PC-9 (cell line): ENCODE results near the gene SMIM30. TPM values are rescaled to one million over a fixed set of nuclear protein-coding genes. Genes with fewer than 3 reads are reported as not detected.
A peak's percentile ranks its signal among the peaks of the same experiment; 100 is the strongest.
"Not testable (repeated sequence)": the region's sequence is repeated elsewhere in the genome, so short reads cannot be mapped to it uniquely, and the experiment has no call there.

ENCODE experiments used
- BruUV-seq: library from RNA; stranded (reverse); fragments of 400-500 nt; replicated peaks from 2 replicates; lab custom pipeline; 2021; lab: Mats Ljungman, UMichigan
- CTCF ChIA-PET: fragments of 300-600 bp; sonication (Branson Sonifier 250); formaldehyde crosslinking; loops from one replicate; lab custom pipeline; 2022; ENCODE audit warnings: antibody characterized with exemption; lab: Charles Lee
- POLR2A ChIA-PET: fragments of 300-600 bp; sonication (Branson Sonifier 250); formaldehyde crosslinking; loops from one replicate; lab custom pipeline; 2022; ENCODE audit warnings: antibody characterized with exemption; ENCODE audit not compliant: unreplicated experiment; lab: Charles Lee
- DNase-seq, 2 experiments: peaks; one replicate each; pipeline versions ENCODE4 v3.0.0 to v3.0.0-alpha.2; 2015 to 2022; ENCODE audit warnings: mixed read lengths in 1 of 2
- H2AFZ ChIP-seq: fragments of 200-600 bp; sonication (generic); 2 replicates; pipeline ENCODE4 v1.8.1; 2017; ENCODE audit warnings: antibody characterized with exemption
- H3F3A ChIP-seq: fragments of 200-600 bp; sonication (generic); 2 replicates; pipeline ENCODE4 v1.8.1; 2017; ENCODE audit warnings: antibody characterized with exemption, mild to moderate bottlenecking, low read depth; ENCODE audit not compliant: insufficient read depth
- H3K27ac ChIP-seq: fragments of 200-600 bp; sonication (generic); 2 replicates; pipeline ENCODE4 v1.6.1; 2016; ENCODE audit warnings: mixed run types
- H3K27me3 ChIP-seq: fragments of 200-600 bp; sonication (generic); 2 replicates; pipeline ENCODE4 v1.6.1; 2016; ENCODE audit warnings: low read depth, mixed run types; ENCODE audit not compliant: insufficient read depth
- H3K36me3 ChIP-seq: fragments of 200-600 bp; sonication (generic); 2 replicates; pipeline ENCODE4 v1.6.1; 2016; ENCODE audit warnings: low read depth, mixed run types
- H3K4me1 ChIP-seq: fragments of 200-600 bp; sonication (generic); replicated peaks from 2 replicates; pipeline ENCODE4 v1.6.1; 2016; ENCODE audit warnings: mixed run types; ENCODE audit not compliant: insufficient read depth
- H3K4me2 ChIP-seq: fragments of 200-600 bp; sonication (generic); 2 replicates; pipeline ENCODE4 v1.6.1; 2017; ENCODE audit warnings: mixed run types
- H3K4me3 ChIP-seq: fragments of 200-600 bp; sonication (generic); 2 replicates; pipeline ENCODE4 v1.6.1; 2016; ENCODE audit warnings: mixed run types
- H3K79me2 ChIP-seq: fragments of 200-600 bp; sonication (generic); 2 replicates; pipeline ENCODE4 v1.6.1; 2017; ENCODE audit warnings: low read depth, mixed run types
- H3K9me2 ChIP-seq: fragments of 200-600 bp; sonication (generic); 2 replicates; pipeline ENCODE4 v1.8.1; 2017; ENCODE audit warnings: mild to moderate bottlenecking; ENCODE audit not compliant: insufficient read depth
- H3K9me3 ChIP-seq: fragments of 200-600 bp; sonication (generic); 2 replicates; pipeline ENCODE4 v1.8.1; 2016; ENCODE audit warnings: low read depth; ENCODE audit not compliant: insufficient read depth
- H4K20me1 ChIP-seq: fragments of 200-600 bp; sonication (generic); 2 replicates; pipeline ENCODE4 v1.8.1; 2017; ENCODE audit not compliant: insufficient read depth
- EZH2 ChIP-seq: fragments of 200-600 bp; sonication (generic); IDR thresholded peaks from 2 replicates; pipeline ENCODE4 v1.8.0; 2017; ENCODE audit warnings: antibody characterized with exemption, low read depth
- intact Hi-C: fragments of 100-400 bp; cut with micrococcal nuclease; formaldehyde crosslinking; loops from one replicate; pipeline ENCODE4 v1.10.0; 2022; ENCODE audit not compliant: unreplicated experiment
- total RNA-seq: library from RNA; stranded (reverse); gene quantifications from 2 replicates; pipeline ENCODE4 v1.2.3, GENCODE V29; 2021
- TF ChIP-seq, protein P1 (sequence below): fragments of 200-600 bp; sonication (generic); conservative IDR thresholded peaks from 2 replicates; pipeline ENCODE4 v1.6.1; 2017; ENCODE audit warnings: mixed run types, antibody characterized with exemption, mild to moderate bottlenecking, moderate library complexity

Gene SMIM30
- total RNA-seq, 1 experiment from 2014 or later, result 46.8 TPM

DNA sequence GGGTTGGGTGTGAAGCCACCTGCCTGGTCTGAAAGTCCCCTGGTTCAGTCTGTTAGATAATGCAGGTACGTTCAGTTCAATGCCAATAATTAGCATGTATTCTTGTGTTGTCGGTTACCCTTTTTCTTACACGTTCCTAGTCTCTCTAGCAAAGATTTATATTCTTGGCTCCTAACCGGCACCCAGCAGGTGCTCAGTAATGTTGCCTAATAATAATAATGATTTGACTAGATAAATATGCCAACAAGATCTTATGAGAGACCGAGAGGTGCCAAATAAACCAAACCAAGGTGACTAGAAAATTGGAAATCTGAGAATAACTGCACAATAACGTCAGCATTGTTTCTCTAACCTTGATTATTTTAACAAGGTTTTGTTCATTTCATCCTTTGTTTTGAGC, 1.1 kb upstream of the SMIM30 start:
- H3K27ac ChIP-seq, result no peak overlapping the region
- no TSS peak for BruUV-seq
- no peak overlapping the region for H3K4me3 ChIP-seq
- no peak for DNase-seq
- H3F3A ChIP-seq, result no peaks in the 10 kb centered on the region
- H3K27me3 ChIP-seq, result no peaks in the 10 kb centered on the region
- 0 out of 2 replicates have a peak, but pooled peaks cover 3% of the 10 kb centered on the region for H3K79me2 ChIP-seq
- TF ChIP-seq EZH2, result no peak
- TF ChIP-seq, protein P1, sequence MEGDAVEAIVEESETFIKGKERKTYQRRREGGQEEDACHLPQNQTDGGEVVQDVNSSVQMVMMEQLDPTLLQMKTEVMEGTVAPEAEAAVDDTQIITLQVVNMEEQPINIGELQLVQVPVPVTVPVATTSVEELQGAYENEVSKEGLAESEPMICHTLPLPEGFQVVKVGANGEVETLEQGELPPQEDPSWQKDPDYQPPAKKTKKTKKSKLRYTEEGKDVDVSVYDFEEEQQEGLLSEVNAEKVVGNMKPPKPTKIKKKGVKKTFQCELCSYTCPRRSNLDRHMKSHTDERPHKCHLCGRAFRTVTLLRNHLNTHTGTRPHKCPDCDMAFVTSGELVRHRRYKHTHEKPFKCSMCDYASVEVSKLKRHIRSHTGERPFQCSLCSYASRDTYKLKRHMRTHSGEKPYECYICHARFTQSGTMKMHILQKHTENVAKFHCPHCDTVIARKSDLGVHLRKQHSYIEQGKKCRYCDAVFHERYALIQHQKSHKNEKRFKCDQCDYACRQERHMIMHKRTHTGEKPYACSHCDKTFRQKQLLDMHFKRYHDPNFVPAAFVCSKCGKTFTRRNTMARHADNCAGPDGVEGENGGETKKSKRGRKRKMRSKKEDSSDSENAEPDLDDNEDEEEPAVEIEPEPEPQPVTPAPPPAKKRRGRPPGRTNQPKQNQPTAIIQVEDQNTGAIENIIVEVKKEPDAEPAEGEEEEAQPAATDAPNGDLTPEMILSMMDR, result no peak
- no peaks in the 10 kb centered on the region for H4K20me1 ChIP-seq
- H3K36me3 ChIP-seq, result no peaks in the 10 kb centered on the region
- H3K4me1 ChIP-seq, result peaks cover 7% of the 10 kb centered on the region
- CTCF ChIA-PET, result no interaction called here
- H3K9me2 ChIP-seq, result no peaks in the 10 kb centered on the region
- POLR2A ChIA-PET, result no interaction called here
- H3K4me2 ChIP-seq, result peak overlapping the region; percentile 79; the same call in 1 of the 2 replicates
- peak overlapping the region; percentile 96 for H2AFZ ChIP-seq
- intact Hi-C loops, result no loop called here
- no peaks in the 10 kb centered on the region for H3K9me3 ChIP-seq

DNA sequence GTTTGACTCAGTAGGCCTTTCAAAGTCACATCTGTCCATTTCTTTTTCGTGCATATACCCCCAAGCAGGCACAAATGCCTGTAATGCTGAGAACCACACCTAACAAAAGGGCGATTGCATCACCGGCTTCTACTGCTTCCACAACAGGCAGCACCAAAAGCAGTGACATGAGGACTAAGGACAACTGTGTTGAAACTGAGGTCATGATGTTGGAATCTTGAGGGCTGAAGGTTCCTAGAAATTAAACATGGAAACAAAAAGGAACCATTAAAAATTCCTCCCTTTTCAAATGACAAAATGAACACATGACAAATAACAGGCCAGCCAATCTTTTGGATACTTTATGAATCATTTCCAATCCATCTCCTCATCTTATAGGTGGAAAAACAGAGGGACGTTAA, 980 bp downstream of the SMIM30 start:
- Histone ChIP-seq H3K4me2 (peak overlapping the region; percentile 79), H3K4me3 (peak overlapping the region; percentile 64), H2AFZ (peak overlapping the region; percentile 96)
- H4K20me1 ChIP-seq, H3K9me3 ChIP-seq, H3K79me2 ChIP-seq, H3F3A ChIP-seq, H3K27me3 ChIP-seq, H3K9me2 ChIP-seq, H3K36me3 ChIP-seq, H3K4me1 ChIP-seq, H3K27ac ChIP-seq, BruUV-seq, CTCF ChIA-PET, intact Hi-C loops, DNase-seq: not testable (repeated sequence)
- POLR2A ChIA-PET, result interaction anchor here (0.6 kb wide), 1 partner anchor 67 kb away, joined by 10 read pairs; no protein-coding TSS in a partner anchor

DNA sequence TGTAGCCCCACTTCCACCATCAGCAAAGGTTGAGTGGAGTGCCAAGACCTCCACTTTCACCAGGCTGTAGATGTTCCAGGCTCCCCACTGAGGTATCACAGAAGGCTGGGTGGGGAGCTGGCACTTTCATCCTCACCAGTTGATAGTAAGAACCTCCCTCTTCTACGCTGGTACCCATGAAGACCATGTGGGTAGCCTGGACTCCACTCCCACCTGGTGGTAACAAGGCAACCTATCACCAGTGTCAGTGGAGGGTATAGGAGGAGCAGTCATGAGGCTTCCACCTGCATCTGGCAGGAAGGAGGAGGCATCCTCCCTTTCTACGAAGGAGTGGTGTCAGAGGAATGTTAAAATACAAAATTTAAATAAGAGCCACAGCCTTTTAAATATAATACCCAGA, 4.4 kb downstream of the SMIM30 start:
- TF ChIP-seq EZH2, result no peak
- TF ChIP-seq, protein P1, result no peak
- 0 out of 2 replicates have a peak, but pooled peaks cover 3% of the 10 kb centered on the region for H3K79me2 ChIP-seq
- no peaks in the 10 kb centered on the region for H3F3A ChIP-seq
- no TSS peak for BruUV-seq
- POLR2A ChIA-PET, result no interaction called here
- H3K4me1 ChIP-seq, result peaks cover 7% of the 10 kb centered on the region
- H2AFZ ChIP-seq, result no peak overlapping the region
- H3K4me2 ChIP-seq, result no peak overlapping the region
- no peaks in the 10 kb centered on the region for H3K36me3 ChIP-seq
- CTCF ChIA-PET, result no interaction called here
- intact Hi-C loops, result no loop called here
- DNase-seq, result no peak
- no peaks in the 10 kb centered on the region for H4K20me1 ChIP-seq
- H3K4me3 ChIP-seq, result no peak overlapping the region
- no peaks in the 10 kb centered on the region for H3K9me2 ChIP-seq
- H3K27me3 ChIP-seq, result no peaks in the 10 kb centered on the region
- peaks cover 3% of the 10 kb centered on the region; the same call in 1 of the 2 replicates for H3K9me3 ChIP-seq
- H3K27ac ChIP-seq, result no peak overlapping the region

DNA sequence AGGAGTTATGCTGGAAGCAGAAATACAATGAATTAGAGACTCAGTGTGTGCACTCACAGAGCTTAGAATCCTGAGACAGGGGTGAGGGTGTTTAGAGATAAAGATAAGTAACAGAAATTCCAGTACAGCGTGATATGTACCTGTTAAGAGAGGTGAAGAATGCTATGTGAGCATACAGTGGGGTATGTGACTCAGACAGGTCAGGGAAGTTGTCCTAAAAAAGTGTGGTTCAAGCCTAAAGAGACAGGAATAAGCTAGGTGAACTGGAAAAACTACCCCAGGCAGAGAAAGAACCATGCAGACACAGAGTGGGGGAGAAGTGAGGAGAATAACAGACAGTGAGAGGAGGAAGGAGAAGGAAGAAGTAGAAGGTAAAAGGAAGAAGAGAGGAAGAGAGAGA, 8.6 kb downstream of the SMIM30 start:
- no peak overlapping the region for H3K4me3 ChIP-seq
- no peaks in the 10 kb centered on the region for H3K36me3 ChIP-seq
- H3K4me2 ChIP-seq, result no peak overlapping the region
- no peak overlapping the region for H3K27ac ChIP-seq
- H3K79me2 ChIP-seq, result no peaks in the 10 kb centered on the region
- BruUV-seq, result no TSS peak
- TF ChIP-seq EZH2, result no peak
- DNase-seq, result peak in 1 of 2 experiments; percentile 42
- no peaks in the 10 kb centered on the region for H3F3A ChIP-seq
- H3K9me3 ChIP-seq, result peaks cover 3% of the 10 kb centered on the region; the same call in 1 of the 2 replicates
- H3K4me1 ChIP-seq, result no peaks in the 10 kb centered on the region; the same call in 1 of the 2 replicates
- H2AFZ ChIP-seq, result no peak overlapping the region
- no peaks in the 10 kb centered on the region for H4K20me1 ChIP-seq
- no peaks in the 10 kb centered on the region for H3K9me2 ChIP-seq
- no peaks in the 10 kb centered on the region for H3K27me3 ChIP-seq
- intact Hi-C loops, result no loop called here
- POLR2A ChIA-PET, result interaction anchor here (0.5 to 0.6 kb wide), 2 partner anchors 9 to 23 kb away, joined by 4 to 8 read pairs; partner anchors contain the start of gene GPR85
- CTCF ChIA-PET, result no interaction called here
